ENCODE results near the gene PDZD4. TPM values are rescaled to one million over a fixed set of nuclear protein-coding genes. Genes with fewer than 3 reads are reported as not detected.

The PDZD4 gene
- total RNA-seq, 2 donors from 2014 or later: 1.0 to 3.8 TPM

DNA sequence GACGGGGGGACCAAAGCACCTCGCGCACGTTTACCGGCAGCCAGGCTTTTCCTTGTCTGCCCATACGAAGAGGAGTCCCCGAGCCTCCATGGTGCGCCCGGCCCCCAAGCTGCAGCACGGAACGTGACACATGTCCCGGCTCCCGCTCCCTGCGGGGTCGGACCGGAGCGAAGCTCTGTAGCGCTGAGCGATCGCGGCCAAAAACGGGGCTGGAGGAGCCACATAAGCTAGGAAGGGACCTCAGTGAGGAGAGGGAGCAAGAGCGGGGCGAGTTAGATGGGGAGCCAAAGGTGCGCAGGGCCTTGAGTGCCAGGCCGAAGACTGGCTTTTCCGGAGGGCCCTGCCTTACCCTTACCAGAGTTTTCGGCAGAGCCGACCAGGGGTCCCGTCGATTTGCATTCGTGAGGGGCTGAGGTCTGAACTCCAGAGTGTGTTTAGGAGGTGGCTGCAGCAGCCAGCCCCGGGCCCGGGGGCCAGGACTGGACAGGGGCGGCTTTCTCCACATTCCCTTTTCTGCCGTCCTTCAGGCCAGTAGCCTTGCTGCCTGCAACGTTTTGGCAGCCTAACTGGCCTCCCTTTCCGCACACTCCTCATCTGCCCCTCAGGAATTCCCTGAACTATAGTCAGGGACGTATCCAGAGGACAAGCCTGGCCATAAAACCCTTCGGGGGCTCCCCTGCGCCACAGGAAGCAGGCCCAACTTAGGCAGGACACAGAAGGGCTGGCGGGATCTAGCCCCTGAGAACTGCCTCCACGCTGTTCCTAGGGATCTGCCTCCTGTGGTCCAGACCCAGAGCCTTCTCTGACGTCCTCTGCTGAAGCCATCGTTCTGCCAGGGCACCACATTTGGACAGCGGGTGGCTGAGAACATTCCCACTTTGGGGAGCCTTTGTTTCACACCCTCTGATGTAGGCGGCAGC, 35.2 kb downstream of the PDZD4 start:
- ATAC-seq (peak; percentile 10), DNase-seq (no peak)
- intact Hi-C loops (cut with DNase I, micrococcal nuclease): no loop called here

DNA sequence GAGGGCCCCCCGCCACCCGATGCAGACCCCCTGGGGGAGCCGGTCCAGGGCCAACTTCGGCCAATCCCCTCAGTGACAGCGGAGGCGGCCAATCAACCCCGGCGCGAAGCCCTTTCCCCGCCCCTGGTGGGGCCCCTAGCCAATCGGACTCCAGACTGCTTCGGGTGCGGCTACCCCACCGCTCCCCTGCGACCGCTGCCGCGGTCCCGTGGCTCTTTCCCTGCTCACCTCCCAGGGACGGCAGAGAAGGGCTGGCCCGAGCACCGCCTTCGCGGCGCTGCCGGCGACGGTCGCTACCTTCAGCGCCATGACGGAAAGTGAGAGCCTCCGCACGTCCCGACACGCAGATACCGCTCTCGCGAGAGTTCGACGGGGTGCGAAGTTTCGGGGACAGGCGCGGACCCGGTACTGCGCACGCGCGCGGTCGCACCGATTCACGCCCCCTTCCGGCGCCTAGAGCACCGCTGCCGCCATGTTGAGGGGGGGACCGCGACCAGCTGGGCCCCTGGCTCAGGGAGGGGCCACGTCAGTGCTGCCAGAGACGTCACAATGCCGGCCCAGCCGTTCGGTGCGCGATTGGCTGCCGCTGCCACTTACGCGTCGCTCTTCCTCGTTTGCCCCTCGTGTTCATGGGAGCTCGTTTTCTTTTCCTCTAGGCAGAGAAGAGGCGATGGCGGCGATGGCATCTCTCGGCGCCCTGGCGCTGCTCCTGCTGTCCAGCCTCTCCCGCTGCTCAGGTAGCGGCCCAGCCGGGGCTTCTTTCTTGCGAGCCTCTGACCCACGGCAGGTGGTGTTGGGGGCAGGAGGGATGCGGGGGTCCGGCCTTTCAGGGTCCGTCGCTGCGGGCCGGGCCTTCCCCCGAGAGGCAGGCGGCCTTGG, 36.1 kb downstream of the PDZD4 start, which contains the start of the genes IDH3G and SSR4:
Gene IDH3G, minus strand, starts transcription at position 358 of the 879 bp plus-strand sequence. Its CDS starts 49 bp downstream, at position 309.
Gene SSR4, plus strand, starts transcription at position 651 of the 879 bp plus-strand sequence. Its CDS starts 20 bp downstream, at position 671.
- peak; percentile 93 for DNase-seq
- intact Hi-C loops (cut with DNase I, micrococcal nuclease): no loop called here
- peak; percentile 93 for ATAC-seq

DNA sequence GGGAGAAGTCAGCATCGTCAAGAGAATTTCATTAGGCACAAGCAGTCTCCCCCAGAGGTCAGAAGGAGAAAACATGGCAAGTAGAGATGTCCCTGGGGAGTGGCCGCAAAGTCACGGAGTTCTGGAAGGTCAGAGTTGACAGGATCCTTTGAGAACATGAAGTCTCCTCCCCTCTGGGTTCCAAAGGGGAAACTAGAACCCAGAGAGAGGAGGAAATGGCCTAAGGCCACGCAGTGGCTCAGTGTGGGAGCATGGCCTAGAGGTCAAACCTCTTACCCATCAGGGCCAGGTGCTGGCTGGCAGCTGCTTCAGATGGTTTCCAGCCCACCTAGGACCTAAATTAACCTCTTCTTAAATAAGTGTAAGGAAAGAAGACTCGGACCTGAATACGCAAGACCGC, 37.1 kb downstream of the PDZD4 start:
- intact Hi-C loops (cut with DNase I, micrococcal nuclease): no loop called here
- ATAC-seq: peak; percentile 26
- no peak for DNase-seq

DNA sequence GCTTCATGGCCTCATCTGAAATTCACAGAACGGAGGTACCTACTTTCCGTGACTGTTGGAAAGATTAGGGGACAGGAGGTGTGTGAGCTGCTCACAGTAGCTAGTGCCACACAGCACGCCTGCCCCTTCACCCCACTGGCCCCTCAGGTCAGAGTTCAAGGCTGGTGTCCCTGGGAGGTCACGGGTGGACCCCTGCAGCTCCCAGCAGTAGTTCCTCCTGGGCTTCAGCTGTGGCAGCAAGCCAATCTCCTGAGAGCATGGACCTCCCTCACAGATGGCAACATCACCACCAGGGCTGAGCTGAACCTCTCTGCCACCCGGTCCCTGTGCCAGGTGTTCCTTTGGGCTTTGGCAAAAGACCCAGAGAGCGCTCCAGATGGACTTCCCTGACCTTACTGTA, 38.0 kb downstream of the PDZD4 start:
- intact Hi-C loops (cut with DNase I, micrococcal nuclease): no loop called here
- ATAC-seq: no peak
- no peak for DNase-seq

DNA sequence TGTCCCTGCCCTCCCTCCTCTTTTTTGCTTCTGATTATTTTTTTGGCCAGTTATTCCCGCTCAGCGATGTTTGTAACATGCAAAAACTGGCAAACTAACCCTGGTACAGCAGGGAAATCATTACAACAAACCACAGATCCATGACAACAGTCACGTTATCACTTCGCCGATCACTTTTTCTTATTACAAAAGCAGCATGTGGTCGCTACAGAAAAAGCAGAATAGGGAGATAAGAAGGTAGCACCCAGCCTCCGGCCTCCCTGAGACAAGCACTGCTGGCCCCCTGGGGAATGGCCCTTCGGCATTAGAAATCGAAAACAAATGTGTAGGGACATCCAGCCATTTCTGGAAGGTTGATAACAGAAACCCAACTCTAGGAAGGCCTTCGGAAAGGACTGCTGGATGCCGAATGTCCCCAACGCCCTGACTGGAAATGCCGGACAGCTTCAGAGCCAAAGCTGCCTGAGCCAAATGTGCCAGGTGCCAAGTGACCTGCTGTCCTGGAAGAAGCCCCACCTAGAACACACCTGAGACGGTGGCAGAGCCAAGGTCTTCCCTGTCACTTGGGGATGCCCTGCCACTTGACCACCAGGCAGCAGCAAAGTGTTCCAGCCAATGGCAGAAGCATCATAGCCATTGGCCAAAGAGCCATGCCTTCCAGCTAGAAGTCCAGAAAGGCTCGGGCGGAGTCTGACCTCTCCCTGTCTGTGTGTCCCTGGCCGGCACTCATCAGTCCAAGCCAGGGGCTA, 39.1 kb downstream of the PDZD4 start:
- DNase-seq: no peak
- ATAC-seq: no peak
- intact Hi-C loops (cut with DNase I, micrococcal nuclease): no loop called here

DNA sequence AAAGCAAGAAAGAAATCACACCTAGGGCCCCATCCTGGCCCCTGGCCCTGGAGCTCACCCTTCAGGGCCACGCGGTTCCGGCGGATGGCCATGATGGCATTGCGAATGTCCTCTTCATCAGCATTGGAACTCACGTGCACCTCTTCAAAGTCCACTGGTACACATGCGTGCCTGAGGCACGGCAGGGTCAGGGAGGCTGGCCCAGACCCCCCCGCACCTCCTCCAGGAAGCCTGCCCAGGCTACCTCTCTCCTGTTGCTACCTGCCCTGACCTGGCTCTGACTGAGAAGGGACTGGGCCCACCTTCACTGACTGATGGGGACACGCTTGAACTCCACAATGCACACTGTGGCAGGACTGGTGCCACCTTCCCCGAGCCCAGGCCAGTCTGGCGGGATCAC, 40.7 kb downstream of the PDZD4 start:
- DNase-seq: no peak
- ATAC-seq: no peak
- intact Hi-C loops (cut with DNase I, micrococcal nuclease): no loop called here

DNA sequence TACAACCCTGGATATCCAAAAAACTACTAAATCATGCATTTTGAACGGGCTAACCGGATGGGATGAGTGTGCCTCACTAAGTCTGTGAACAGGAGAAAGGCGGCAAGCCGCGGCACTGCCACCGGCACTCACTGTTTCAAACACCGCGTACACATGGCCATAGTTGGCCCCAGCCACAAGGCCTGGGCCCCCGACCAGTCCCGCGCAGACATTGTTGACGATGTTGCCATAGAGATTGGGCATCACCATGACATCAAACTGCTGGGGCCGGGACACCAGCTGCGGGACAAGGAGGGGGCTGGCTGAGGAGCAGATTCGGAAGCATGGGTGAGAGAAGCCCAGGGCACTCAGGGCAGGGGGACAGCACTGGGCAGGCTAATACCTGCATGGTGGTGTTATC, 43.7 kb downstream of the PDZD4 start:
- ATAC-seq (no peak), DNase-seq (no peak)
- intact Hi-C loops (cut with DNase I, micrococcal nuclease): no loop called here

DNA sequence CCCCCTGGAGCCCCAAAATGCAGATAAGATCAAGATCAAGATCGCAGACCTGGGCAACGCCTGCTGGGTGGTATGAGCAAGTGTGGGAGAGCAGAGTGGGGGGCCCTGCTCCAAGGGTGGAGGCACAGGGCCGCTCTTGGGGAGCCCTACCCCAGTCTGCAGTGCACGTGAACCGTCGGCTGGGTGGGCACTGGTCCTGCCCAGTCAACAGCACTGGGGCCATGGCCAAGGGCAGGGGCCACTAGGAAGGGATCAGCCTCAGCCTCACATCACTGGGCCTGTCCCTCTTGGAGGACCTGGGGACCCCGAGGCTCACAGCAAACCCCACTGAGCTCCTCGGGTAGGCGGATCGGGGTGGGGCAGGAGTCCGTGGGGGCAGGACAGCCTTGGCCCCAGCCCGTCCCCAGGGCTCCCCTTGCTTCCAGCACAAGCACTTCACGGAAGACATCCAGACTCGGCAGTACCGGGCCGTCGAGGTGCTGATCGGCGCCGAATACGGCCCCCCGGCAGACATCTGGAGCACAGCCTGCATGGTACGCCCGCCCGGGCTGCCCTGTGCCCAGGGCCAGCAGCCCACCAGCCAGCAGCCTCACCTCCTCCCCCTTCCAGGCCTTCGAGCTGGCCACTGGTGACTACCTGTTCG, 45.9 kb downstream of the PDZD4 start:
- intact Hi-C loops (cut with DNase I, micrococcal nuclease): no loop called here
- DNase-seq (no peak), ATAC-seq (no peak)

DNA sequence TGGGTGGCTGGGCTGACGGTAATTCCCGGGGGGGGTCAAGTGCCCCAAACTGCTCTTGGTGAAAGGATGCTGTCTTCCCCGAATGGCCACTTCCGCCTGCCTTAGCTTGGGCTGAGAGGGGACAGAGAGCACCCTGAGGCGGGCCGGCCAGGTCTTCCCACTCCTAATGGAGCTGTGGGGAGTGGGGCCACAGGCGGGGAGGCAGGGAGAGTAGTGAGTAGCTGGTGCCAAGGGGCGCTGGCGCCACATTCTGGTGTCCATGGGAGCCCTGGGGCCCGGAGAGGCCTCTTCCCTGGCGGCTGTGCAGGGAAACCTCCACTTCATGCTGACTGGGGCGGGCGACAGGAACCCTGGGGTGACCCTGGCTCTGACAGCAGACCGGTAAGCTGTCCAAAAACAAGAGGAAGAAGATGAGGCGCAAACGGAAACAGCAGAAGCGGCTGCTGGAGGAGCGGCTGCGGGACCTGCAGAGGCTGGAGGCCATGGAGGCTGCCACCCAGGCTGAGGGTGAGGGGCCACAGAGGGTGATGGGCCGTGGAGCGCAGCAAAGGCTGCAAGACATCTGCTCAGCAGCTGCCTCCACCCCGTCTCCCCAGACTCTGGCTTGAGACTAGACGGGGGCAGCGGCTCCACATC, 46.8 kb downstream of the PDZD4 start:
- ATAC-seq (no peak), DNase-seq (no peak)
- intact Hi-C loops (cut with DNase I, micrococcal nuclease): no loop called here

DNA sequence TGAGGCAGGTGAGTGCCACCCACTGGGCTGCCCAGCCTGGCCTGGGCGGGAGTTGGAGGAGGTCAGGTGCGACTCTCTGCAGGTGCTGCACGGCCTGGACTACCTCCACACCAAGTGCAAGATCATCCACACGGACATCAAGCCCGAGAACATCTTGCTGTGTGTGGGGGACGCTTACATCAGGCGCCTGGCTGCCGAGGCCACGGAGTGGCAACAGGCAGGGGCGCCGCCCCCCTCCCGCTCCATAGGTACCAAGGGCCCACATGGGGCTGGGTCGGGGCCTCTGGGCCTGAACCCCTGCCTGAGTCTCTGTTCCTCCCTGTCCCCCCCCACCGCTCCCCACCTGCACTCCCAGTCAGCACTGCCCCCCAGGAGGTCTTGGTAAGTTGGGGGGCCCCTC, 47.5 kb downstream of the PDZD4 start:
- DNase-seq: no peak
- ATAC-seq: no peak
- intact Hi-C loops (cut with DNase I, micrococcal nuclease): no loop called here

DNA sequence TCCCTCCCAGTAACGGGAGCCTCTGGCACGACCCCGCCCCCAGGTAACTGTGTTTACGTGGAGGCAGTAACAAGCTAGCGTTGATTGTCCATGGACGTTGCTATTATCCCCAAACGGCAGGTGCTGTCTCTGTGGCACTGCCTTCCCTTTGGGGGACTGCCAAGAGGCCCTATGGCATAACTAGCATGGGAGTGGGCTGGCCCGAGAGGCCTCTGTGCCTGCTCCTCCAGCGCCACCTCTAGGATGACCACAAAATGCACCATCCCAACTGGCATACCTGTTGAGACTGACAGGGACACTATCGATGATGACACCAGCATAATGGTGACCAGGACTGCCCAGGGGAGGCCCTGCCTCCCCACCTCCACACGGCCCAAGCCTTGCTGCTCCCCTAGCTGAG, 48.0 kb downstream of the PDZD4 start:
- peak; percentile 25 for ATAC-seq
- intact Hi-C loops (cut with DNase I, micrococcal nuclease): no loop called here
- peak in 1 of 2 donors; percentile 29 for DNase-seq

DNA sequence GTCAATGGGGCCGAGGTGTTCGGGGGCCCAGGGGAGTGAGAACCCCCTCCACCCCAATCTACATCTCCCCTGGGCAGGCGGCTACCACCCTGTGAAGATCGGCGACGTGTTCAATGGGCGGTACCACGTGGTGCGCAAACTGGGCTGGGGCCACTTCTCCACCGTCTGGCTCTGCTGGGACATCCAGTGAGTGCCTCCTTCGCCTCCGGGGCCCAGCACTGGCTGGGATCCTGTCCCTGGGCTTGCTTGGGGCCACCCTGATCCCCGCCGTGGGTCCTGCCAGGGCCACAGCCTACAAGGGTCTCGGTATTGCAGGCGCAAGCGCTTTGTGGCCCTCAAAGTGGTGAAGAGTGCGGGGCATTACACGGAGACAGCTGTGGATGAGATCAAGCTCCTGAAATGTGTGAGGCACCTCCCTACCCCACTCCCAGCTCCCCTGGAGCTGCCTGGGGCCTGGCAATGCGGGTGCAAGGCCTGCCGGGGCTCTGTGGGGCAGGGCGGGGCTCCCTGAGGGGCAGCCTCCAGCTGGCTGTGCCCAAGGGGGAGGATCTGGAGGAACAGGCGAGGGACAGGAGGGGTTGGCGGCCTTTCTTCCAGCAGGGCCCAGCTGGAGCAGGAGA, 48.8 kb downstream of the PDZD4 start:
- DNase-seq: peak in 1 of 2 donors; percentile 29
- intact Hi-C loops (cut with DNase I, micrococcal nuclease): no loop called here
- peak; percentile 58 for ATAC-seq

DNA sequence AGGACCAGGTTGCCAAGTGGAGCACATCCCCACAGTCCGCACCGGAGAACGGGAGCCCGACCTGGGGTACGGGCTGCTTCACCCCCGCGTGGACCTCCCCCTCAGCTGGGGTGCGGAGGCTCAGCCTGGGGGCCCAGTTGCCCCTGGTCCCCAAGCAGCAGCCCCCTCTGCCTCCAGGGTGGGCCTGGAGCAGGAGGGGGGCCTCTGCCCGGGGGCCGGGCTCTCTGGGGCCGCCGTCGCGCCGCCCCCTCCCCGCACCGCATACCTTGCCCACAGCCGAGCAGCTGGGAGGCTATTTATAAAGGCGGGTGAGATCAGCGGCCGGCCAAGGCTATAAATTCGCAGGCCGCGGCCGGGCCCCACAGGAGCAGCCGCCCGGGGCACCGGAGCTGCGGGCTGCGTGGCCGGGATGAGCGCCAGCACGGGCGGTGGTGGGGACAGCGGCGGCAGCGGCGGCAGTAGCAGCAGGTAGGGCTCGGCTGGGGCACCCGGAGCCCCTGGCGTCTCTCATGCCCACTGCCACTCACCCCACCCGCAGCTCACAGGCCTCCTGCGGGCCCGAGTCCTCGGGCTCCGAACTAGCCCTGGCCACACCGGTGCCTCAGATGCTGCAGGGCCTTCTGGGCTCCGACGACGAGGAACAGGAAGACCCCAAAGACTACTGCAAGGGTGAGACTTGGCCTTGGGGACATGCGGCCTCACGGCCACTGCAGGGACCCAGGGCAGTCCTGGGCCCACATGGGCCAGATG, 49.5 kb downstream of the PDZD4 start, which contains the start of gene SRPK3:
Gene SRPK3, plus strand, starts transcription at position 364 of the 750 bp plus-strand sequence. Its CDS starts 46 bp downstream, at position 410.
- DNase-seq (no peak), ATAC-seq (peak; percentile 44)
- intact Hi-C loops (cut with DNase I, micrococcal nuclease): no loop called here

DNA sequence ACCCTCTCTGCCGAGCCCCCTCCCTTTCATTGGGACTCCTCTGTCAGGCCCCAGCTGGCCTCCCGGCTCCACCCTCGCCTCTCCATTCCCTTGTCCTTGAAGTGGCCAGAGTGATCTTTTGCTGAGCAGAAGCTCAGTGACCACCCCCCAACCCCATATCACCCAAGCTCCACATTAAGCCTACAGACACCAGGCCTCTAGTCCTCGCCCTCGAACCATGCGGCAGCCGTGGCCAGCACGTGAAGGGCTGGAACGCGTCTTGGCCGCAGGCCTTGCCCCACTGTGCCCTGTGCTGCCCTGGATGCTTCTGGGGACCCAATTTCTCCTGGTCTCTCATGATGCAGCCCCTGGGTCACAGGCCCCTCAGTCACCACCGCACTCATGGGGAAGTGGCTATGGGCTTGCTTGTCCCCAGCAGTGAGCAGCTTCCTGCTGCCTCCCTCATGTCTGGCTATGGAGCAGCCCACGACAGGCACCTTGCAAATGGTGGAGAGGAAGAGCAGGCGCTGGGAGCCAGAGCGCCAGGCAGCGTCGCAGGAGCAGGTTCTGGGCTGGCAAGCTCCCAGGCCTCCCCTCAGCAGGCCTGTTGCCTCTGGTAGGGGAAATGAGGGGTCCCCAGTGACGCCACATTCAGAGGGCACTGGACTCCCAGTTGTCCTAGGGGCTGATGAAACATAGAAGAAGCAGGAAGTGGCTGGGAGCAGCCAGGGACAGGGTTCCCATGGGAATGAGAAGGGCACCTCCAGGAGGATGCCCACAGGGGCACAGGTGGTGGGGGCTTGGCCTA, 50.3 kb downstream of the PDZD4 start:
- no peak for ATAC-seq
- intact Hi-C loops (cut with DNase I, micrococcal nuclease): no loop called here
- no peak for DNase-seq

DNA sequence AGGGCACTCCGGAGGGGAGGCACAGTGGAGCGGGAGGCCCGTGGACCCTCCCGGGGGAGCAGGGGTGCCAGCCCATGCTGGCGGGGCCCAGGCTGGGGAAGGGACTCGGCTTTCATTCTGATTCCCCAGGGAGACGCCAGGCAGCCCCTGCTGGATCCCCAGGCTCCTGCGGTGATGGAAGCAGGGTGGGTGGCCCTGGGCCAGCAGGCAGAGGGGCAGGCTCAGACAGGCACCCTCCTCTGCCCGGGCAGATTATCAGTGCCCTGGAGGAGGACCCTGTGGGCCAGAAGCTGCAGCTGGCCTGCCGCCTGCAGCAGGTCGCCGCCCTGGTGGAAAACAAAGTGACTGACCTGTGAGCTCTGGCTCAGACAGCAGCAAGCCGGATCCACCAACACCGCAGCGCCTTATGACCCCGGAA, 51.7 kb downstream of the PDZD4 start:
- DNase-seq: no peak
- intact Hi-C loops (cut with DNase I, micrococcal nuclease): no loop called here
- no peak for ATAC-seq

DNA sequence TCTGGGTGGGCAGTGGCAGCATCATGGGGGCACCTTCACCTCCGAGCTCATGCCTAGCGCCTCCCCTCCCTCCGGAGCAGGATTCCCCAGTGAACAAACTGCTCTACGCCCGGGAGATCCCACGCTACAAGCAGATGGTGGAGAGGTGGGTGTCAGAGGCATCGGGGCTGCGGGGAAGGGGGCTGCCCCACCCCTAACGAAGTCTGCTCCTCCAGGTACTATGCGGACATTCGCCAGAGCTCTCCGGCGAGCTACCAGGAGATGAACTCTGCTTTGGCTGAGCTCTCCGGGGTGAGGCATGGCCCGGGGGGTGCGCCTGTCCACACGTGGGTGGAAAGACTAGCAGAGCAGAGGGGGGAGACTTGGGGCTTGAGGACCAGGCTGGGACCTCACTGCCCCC, 52.2 kb downstream of the PDZD4 start:
- intact Hi-C loops (cut with DNase I, micrococcal nuclease): no loop called here
- ATAC-seq: no peak
- DNase-seq: no peak

All from left colon (tissue), 2 donors.